Right atrium auricular region (tissue), 2 donors: ENCODE data around the gene BEND6. TPM values are rescaled to one million over a fixed set of nuclear protein-coding genes. Genes with fewer than 3 reads are reported as not detected.

Experiments
- DNase-seq: peaks from one replicate; pipeline ENCODE4 v3.0.0-alpha.2; 2019; ENCODE audit warnings: low spot score
- H3K27ac ChIP-seq, 2 donors: fragments of 200-600 bp; sonication (generic); 1 replicate in 1 of 2; 2 replicates in 1 of 2; pipeline ENCODE4 v1.5.1; 2016 to 2019
- H3K27me3 ChIP-seq, 2 donors: fragments of 200-600 bp; sonication (generic); one replicate each; pipeline versions ENCODE4 v1.5.1 to v1.6.0; 2017 to 2019
- H3K36me3 ChIP-seq: fragments of 200-600 bp; sonication (generic); one replicate; pipeline ENCODE4 v1.5.1; 2016
- H3K4me1 ChIP-seq, 2 donors: fragments of 200-600 bp; sonication (generic); one replicate each; pipeline versions ENCODE4 v1.5.1 to v1.6.0; 2017 to 2019
- H3K4me3 ChIP-seq, 2 donors: fragments of 200-600 bp; sonication (generic); 1 replicate in 1 of 2; 2 replicates in 1 of 2; pipeline ENCODE4 v1.5.1; 2017 to 2019; ENCODE audit warnings: mild to moderate bottlenecking in 1 of 2, moderate library complexity in 1 of 2
- H3K9me3 ChIP-seq, 2 donors: fragments of 200-600 bp; sonication (generic); one replicate each; pipeline ENCODE4 v1.5.1; 2019
- CTCF ChIP-seq, 2 donors: fragments of 200-600 bp; sonication (generic); IDR thresholded peaks; one replicate each; pipeline ENCODE4 v1.5.1; 2019; ENCODE audit warnings: antibody characterized with exemption in 2 of 2
- total RNA-seq, 2 donors: library from RNA; depleted of rRNA; stranded (reverse); fragments of >200 nt; gene quantifications; one replicate each; pipeline ENCODE4 v1.1.0, GENCODE V29; 2016

Gene BEND6
- total RNA-seq, 2 donors from 2014 or later = 0.43 to 5.9 TPM

- Histone ChIP-seq H3K36me3 (no peaks in the 10 kb centered on the region), H3K27ac (no peak overlapping the region), H3K9me3 (no peaks in the 10 kb centered on the region), H3K4me1 (no peaks in the 10 kb centered on the region), H3K4me3 (no peak overlapping the region), H3K27me3 (no peaks in the 10 kb centered on the region)
- no peak for TF ChIP-seq CTCF (IDR thresholded peaks at IDR 0.05)
- no peak for DNase-seq
These were observed 20.0 kb upstream of the BEND6 start for GRCh38 chr6:56934876-56935275.

- H3K36me3 ChIP-seq = no peaks in the 10 kb centered on the region
- no peak for DNase-seq
- no peak for TF ChIP-seq CTCF (IDR thresholded peaks at IDR 0.05)
- H3K4me3 ChIP-seq = no peak overlapping the region
- H3K27ac ChIP-seq = no peak overlapping the region
- H3K9me3 ChIP-seq = peaks cover 0 to 11% of the 10 kb centered on the region in 2 donors
- no peaks in the 10 kb centered on the region for H3K4me1 ChIP-seq
- H3K27me3 ChIP-seq = no peaks in the 10 kb centered on the region
These were observed 18.4 kb upstream of the BEND6 start for GRCh38 chr6:56936466-56936865.

GRCh38 chr6:56938649-56939191 is 16.2 kb upstream of the BEND6 start:
- TF ChIP-seq CTCF (IDR thresholded peaks at IDR 0.05) = no peak

GRCh38 chr6:56940463-56940862 is 14.4 kb upstream of the BEND6 start:
- Histone ChIP-seq H3K36me3 (no peaks in the 10 kb centered on the region), H3K27me3 (no peaks in the 10 kb centered on the region), H3K9me3 (peaks cover 0 to 20% of the 10 kb centered on the region in 2 donors), H3K4me3 (no peak overlapping the region), H3K4me1 (no peaks in the 10 kb centered on the region), H3K27ac (no peak overlapping the region)
- TF ChIP-seq CTCF (IDR thresholded peaks at IDR 0.05) = no peak
- no peak for DNase-seq

More at GRCh38 chr6:56938649-56939191, 16.2 kb upstream of the BEND6 start:
- Histone ChIP-seq H3K27ac (no peak overlapping the region), H3K27me3 (no peaks in the 10 kb centered on the region), H3K36me3 (no peaks in the 10 kb centered on the region), H3K4me1 (no peaks in the 10 kb centered on the region), H3K4me3 (no peak overlapping the region), H3K9me3 (peaks cover 0 to 20% of the 10 kb centered on the region in 2 donors)
- no peak for DNase-seq

- no peak overlapping the region for H3K27ac ChIP-seq
- H3K4me1 ChIP-seq = no peaks in the 10 kb centered on the region
- TF ChIP-seq CTCF (IDR thresholded peaks at IDR 0.05) = no peak
- DNase-seq = no peak
- peaks cover 0 to 20% of the 10 kb centered on the region in 2 donors for H3K9me3 ChIP-seq
- H3K36me3 ChIP-seq = no peaks in the 10 kb centered on the region
- no peak overlapping the region for H3K4me3 ChIP-seq
- H3K27me3 ChIP-seq = no peaks in the 10 kb centered on the region
These were observed 13.9 kb upstream of the BEND6 start for GRCh38 chr6:56940977-56941376.

- no peak overlapping the region for H3K27ac ChIP-seq
- no peak for TF ChIP-seq CTCF (IDR thresholded peaks at IDR 0.05)
- no peak overlapping the region for H3K4me3 ChIP-seq
- no peaks in the 10 kb centered on the region for H3K27me3 ChIP-seq
- peaks cover 0 to 20% of the 10 kb centered on the region in 2 donors for H3K9me3 ChIP-seq
- DNase-seq = no peak
- H3K4me1 ChIP-seq = no peaks in the 10 kb centered on the region
- H3K36me3 ChIP-seq = no peaks in the 10 kb centered on the region
These were observed 10.2 kb upstream of the BEND6 start for GRCh38 chr6:56944661-56945060.
